GM21360 (cell line): Measurements from ENCODE around the gene CREG2.

Experiments
- ATAC-seq: cut with Tn5 transposase; IDR thresholded peaks from one replicate; pipeline ENCODE4 v1.9.1; 2021; ENCODE audit warnings: mild to moderate bottlenecking, moderate library complexity; ENCODE audit not compliant: unreplicated experiment

CREG2 gene

DNA sequence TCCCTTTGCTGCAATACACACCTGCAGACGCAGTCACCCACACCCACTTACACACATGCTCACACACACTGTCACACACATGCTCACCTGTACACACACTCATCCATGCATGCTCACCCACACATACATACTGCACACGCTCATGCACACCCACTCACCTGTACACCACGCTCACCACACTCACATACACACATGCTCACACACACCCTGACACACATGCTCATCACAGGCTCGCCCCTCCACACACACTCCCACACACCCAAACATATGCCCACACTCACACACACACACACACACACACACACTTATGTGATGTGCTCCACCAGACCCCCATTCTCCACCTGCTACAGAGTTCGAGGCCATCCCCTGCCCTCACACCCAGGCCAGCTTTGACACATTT is 22.8 kb upstream of the CREG2 start:
- ATAC-seq = no peak

DNA sequence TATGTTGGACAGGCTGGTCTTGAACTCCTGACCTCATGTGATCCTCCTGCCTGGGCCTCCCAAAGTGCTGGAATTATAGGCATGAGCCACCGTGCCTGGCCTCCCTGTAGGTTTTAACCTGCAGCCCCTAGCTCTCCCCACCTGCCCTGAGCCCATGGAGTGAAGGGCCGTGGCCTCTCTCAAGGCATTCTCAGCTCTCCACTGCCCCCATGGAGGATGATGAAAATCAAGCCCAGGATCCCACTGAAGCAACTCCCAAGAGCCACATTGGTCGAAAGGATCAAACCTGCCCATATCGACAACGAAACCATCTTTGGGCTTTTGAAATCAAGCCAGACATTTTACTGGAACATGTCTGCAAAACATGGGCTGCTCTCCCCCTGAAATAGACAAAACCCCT is 22.4 kb upstream of the CREG2 start:
- ATAC-seq = no peak

DNA sequence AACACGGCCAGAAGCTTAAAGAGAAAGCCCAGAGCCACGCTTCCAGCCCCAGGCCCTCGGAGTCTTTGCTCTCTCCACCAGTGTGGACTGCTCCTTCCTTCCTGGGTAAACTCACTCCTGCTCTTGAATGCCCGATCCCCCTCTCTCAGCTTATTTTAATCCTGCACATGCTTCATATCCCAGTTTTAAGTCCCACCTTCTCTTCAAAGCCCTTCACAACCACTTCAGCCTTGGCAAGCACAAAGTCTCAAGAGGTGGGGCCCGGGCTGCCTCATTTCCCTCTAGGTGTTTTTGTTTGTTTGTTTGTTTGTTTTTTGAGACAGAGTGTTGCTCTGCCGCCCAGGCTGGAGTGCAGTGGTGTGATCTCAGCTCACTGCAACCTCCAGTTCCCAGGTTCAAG is 21.6 kb upstream of the CREG2 start:
- ATAC-seq = no peak

DNA sequence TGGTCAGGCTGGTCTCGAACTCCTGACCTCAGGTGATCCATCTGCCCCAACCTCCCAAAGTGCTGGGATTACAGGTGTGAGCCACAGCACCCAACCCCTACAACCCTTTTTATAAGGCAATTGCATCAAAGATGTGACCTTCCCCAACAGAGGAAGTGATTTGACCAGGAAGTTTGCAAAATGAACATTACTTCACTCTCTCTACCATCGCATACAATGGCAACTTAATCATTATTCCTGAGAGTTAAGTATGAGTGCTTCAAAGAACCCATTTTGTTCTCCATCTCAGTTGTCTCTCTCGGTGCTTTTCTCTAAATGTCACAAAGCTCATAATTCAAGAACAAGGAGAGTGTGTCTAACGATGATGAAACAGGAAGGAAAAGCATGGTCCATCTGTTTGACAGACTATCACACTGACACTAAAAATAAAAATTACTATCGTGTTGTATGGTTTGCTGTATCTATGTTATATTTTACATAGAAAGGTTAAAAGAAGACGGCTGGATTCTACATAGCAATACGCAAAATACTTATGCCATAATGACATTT is 18.1 kb upstream of the CREG2 start:
- no peak for ATAC-seq

DNA sequence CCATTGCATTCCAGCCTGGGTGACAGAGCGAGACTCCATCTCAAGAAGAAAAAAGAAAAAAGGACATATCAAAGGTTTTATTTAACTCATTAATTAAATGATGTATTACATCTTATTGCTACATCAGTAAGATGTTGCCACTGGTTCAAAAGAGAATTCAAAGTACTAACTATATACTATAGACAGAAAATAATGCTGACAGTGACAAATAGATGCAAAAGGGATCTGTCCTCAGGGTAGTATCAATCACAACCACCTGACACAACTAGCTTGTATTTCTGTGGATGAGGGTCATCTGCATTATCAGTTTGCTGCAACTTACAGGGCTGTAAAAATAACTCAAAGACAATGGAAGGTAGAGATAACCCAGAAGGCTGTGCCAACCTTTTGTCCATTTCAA is 16.4 kb upstream of the CREG2 start:
- ATAC-seq = no peak

DNA sequence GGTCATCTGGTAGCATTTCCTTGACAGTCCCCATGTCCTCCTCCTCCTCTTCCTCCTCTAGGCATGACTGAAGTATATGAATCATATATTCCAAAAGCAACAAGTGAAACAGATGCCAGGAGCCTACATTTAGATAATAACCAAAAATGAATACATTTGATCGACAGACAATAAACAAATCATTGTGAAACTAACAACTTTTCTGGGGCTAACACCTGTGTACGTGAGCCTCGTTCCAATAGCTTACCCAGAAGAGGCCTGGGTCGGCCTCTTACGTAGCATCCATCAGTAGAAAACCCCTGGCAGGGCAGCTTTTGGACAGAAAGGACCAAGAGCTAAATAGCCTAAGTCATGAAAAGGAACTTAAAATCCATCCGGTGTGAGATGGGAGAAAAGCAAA is 15.3 kb upstream of the CREG2 start:
- ATAC-seq = no peak

DNA sequence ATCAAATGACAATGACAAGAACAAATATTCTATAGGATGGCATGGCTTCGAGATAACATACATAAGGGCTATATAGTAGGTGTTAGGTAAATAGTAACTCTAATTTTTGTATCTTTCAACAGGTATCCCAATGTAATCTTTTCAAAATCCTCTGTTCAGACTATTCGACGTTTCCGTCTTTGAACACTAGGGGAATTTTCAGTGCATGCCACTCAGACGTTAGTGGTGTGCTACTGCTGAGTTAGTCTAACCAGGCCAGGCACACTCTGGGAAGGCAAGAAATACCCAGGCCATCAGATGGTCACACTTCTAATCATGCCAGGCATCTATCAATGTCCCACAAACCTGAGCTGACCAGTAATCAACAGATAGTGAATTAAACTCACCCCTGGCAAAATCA is 14.6 kb upstream of the CREG2 start:
- no peak for ATAC-seq

DNA sequence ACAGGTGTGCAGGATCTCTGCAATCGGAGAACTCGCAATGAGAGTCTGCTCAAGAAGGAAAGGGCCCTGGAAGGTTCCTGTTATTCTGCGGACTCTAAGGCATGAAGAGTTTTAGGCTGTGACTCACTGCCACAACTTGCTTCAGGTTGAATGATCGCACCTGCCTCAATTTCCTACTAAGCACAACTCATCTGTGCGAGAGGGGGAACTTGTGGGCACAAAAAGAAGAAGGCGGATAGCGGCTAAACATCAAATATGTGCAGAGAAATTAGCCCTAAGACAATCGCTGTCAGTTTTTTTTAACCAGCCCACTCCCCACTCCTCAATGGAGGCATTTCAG is 14.0 kb upstream of the CREG2 start:
- ATAC-seq = no peak

DNA sequence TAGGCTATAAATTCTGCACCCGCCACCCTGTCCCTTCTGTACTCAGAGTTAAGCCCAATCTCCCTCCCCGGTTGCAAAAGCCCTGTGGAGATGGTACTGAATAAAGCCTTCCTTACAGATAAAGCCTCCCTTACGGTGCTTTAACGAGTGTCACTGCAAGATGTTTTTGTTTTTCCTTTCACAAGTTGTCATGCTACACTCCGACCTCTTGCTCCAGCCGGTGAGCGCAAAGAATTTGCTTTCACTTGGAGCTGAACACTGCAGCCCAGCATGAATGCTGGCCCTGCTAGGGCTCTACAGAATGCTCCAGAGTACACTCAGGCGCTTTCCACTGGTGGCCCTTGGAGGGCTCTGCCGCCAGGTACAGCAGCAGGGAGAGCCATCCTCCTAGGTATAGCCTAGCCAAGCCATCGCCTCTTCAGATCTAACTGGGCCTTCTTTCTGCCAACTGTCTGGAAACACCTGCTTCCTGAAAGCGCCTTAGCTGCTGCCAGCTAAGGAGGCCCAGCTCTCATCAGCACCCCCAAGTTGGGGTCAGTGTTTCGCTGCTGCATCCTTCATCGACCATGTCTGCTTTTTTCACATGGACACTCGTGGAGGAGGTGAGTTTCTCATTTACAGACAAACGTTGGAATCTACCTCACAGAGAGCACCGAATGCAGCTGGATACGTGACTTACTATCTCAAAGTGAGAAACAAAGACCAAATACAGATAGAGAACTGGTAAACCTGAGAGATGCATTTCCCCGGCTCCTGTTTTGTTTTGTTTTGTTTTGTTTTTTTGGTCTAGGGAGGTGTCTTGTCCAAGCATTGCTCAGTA is 13.4 kb upstream of the CREG2 start:
- ATAC-seq = no peak

DNA sequence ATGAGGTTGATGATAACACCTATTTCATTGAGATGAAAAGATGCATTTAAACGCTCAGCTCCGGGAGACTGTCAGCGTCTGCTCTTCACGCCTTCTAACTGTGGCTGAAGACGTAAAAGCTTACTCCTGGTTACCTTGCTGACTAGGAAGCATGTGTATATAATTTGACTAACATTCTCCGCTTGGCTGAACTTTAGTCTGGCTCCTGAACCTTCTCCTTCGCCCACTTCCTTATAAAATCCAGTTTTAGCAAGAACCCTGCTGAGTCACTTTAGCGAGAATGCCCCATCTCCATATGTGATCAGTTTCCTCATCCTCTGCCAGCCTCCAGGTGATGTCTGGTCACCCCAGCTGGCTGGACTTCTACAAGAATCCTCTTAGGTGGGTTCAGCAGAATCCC is 12.7 kb upstream of the CREG2 start:
- ATAC-seq = no peak

DNA sequence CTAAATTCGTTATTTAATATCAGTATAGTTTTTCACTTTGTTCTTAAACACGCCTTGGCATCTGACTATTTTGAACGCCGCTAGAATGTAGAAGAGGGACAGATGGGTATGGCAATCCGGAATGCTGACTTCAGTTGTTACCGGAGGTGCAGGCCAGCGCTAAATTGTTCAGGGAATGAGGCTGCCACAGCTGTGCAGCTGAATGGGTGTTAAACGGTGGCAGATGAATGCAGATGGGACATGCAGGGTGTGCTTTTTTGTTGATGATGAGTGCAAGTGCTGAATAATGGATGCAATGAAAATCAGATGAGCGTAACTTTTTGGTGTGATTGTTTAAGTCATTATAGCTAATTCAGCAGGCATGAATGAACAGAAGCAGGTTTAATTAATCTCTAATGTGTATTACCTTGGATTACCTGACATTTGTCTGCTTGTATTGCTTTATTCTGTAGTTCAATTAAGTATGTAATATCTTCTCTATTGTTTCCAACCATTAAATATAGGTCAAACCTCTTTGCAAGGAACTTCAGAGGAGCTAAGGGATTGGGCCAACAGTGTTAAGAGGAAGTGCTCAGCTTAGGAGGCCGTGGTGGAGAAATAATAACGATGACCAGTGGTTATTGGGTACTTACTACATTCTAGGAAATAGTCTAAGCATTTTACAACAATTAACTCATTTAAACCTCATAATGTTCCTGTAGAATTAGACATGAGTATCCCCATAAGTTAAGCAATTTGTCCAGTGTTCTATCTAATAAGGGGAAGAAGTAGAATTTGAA is 11.9 kb upstream of the CREG2 start:
- ATAC-seq = no peak

DNA sequence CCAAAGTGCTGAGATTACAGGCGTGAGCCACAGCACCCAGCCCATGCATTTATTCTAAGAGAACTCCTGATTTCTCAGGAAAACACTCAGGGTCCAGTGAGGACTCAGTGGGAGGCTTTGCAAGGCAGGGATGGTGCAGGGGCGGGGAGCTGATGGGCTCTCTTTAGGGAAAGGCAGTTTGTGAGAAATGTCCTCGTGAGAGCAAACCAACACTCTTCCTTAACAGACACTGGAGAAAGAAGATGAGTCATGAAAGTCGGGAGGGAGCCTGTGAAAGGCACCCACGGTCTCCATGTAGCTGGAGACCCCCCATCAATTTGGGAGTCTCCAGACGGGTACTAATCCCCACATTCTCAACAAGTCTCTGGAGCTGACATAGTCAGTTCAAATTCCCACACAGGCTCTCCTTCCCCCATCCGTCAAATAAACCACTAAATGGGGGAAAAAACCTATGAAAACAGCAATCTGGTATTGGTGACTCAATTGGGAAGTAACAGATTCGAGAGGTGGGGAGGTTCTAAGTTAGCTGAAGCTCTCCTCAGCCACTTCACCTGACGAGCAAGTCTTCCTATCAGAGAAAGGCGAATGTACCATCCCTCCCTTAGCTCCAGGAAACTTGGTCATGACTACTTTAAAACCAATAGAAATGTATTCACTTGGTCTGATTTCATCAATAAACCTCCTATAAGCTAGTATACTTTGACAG is 11.0 kb upstream of the CREG2 start:
- ATAC-seq = no peak

DNA sequence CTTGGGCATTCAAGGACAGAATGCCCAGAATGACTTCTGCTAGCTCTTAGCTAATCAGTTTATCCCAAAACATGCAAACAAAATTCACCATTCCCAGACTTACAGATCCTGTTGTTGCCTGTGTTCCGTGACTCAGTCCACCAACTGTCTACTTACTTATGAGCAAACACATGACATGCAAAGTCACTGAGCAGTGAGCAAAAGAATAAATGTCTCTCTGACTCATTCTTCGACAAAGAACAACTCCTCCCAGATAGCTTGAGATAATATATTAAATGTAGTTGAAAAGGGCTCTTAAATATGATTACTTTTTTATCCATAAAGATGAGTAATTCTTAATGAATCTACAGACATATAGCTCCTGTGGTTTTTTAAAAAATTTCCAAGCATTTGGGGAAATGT is 9.0 kb upstream of the CREG2 start:
- no peak for ATAC-seq

DNA sequence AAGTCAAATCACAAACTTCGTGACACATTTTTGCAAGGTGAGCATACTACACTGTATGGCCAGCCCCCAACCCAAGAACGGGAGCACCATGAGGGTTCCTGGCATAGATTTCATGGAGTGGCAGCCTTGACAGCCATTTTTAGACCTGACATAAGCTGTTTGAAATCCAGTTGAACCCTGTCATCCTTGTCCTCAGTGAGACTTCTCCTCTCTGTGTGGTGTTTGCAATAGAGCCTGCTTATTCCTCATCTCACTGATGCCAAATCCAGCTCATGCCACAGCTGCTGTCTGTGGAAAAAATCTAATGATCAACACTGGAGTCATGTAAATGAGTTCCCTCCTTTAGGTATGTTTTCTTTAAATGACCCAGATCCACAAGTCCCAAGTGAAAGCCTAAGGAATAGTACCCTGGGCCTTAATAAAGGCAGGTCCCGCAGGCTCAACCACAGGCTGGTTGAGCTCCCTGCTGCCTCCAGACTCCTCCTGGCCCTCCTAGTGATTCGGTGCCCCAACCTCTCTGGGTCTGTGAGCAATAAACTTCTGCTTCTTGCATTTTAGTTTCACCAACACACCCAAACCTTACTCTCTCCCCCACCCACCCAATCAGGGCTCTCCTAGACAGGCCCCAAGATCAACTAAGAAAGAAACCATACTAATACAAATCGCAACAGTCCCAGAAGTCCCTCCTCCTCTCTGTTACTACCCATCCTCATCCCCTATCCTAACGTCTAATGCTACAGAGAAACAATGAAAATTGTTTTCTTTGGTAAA is 8.4 kb upstream of the CREG2 start:
- ATAC-seq = no peak

DNA sequence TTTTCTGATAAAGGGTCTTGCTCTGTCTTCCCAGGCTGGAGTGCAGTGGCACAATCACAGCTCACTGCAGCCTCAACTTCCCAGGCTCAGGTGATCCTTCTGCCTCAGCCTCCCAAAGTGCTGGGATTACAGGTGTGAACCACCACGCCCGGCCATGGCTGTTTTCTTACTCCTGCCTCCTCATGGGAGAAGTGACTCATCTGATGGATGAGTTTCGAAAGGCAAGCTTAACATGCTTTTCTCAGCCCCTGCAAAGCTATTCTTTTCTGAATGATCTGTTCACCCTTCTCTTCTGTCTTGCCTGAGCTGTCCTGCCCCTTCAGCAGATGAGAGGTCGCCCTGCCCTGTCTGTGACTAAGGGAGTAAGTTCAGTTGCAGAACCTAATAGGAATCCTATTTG is 929 bp upstream of the CREG2 start:
- ATAC-seq = no peak

DNA sequence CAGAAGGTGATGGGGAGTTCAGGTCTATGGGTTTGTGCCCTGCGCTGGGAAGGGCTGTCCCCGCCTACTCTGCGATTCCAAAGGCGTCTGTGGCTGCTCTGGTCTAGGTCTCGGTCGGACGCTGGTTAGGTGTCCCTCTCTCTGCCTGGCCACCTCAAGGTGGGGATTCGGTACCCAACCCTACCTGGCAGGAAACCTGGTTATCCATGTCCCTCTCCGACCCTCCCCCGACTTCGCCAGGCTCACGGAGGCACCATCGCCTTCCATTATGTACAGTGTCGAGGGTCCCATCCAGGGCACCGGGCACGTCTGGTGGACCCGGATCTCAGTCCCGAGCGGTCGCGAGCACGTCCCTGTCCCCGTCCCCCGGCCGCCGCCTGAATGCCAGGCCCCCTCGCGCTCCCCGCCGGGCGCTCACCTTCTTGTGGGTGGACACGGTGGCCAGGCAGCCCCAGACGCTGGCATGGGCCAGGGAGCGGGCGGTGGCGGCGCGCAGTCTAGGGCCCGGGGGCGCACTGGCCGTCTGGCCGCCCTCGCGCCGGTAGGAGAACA is 628 bp downstream of the CREG2 start:
- no peak for ATAC-seq

DNA sequence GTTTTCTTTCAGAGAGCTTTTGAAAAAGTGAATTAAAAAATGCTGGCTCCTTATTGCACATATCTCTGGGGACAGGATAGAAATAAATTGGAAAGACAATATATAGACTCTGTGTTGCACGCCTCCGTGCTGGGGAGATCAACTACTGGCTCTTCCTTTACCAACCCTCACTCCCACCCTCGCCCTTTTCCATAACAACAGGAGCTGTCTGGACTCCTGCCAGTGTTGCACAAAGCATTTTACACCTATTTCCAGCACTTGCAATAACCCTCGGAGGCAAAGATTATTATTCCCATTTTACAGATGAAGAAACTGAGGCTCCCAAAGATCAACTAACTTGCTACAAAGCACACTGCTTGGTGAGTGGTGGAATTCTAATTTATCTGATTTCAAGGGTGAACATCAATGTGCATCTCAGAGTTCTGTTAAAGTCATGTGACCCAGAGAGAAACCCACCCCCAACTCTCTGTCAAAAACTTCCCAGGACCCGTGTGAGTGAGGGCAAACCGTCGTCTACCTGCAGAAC is 4.2 kb downstream of the CREG2 start:
- no peak for ATAC-seq

DNA sequence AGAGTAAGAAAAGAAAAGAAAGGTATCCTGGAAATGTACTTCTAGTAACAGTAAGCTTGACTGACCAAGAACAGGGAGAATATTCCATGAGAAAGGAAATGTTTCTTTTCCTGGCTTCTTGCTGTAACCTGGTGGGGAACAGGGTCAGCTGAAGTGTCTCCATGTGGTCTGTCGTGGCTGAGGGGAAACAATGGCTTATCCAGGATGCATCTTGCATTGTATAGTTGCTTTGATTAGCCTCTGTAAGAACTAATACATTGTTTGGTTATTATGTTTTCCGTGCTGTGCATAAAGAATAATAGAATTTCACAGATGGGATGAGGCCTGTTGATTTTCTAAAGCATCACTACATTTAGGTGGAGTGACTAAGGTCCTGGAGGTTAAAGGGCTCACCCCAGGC is 4.9 kb downstream of the CREG2 start:
- no peak for ATAC-seq

DNA sequence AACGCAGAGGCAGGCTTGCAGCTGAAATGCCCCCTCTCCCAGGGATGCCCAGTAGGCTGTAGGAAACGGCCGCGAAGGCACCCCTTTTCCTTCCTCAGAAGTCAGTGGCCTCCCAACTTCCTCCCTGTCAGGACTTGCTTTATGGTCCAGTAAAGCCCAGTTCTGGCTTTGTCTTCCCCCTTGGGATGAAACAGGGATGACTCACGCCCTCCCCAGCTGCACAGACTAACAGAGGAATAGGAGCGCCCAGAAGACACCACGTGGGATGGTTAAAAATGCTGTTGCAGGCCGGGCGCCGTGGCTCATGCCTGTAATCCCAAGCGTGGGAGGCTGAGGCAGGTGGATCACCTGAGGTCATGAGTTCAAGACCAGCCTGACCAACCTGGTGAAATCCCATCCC is 6.9 kb downstream of the CREG2 start:
- ATAC-seq = no peak

DNA sequence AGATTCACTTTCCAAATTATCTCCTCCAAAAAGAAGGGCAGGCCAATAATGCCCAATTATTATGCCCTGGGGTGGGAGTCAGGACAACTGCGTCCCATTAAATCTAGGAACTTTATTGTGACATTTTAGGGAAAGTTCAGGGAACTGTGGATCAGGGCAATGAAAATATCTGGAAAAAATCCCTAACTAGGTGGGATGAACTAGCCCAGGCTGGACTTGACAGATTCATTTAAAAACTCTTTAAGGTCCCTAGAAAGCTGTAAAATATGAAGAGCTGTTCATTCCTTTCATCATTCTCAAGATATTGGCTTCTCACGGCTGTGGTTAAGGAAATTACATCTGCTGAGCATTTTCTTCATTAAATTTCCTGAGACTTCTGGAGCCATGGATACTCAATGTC is 8.2 kb downstream of the CREG2 start:
- no peak for ATAC-seq
